ENCODE results near the gene ICAM2. TPM values are rescaled to one million over a fixed set of nuclear protein-coding genes. Genes with fewer than 3 reads are reported as not detected.

Gene ICAM2
- total RNA-seq, 1 donor from 2014 or later: not detected

- TF ChIP-seq EZH2 (IDR thresholded peaks at IDR 0.05; ENCODE audit: insufficient read depth, low read length) (no peak), CTCF (IDR thresholded peaks at IDR 0.05; ENCODE audit: insufficient read depth, low read depth, low read length) (no peak)
- Mint-ChIP-seq H3K27ac (ENCODE audit: unreplicated experiment) (no peak overlapping the region), H3K9me3 (ENCODE audit: unreplicated experiment) (no peaks in the 10 kb centered on the region), H3K36me3 (ENCODE audit: low read depth, unreplicated experiment) (peaks cover 35% of the 10 kb centered on the region), H3K4me1 (ENCODE audit: low read depth, unreplicated experiment) (no peaks in the 10 kb centered on the region), H3K4me3 (ENCODE audit: unreplicated experiment) (no peak overlapping the region), H3K27me3 (ENCODE audit: low read depth, unreplicated experiment) (peaks cover 3% of the 10 kb centered on the region)
- Histone ChIP-seq H4K20me1 (ENCODE audit: insufficient read depth, low read length) (no peaks in the 10 kb centered on the region), H3K9ac (ENCODE audit: low read length) (no peak overlapping the region), H2AFZ (ENCODE audit: low read depth, low read length) (no peak overlapping the region), H3K27ac (ENCODE audit: low read depth, low read length) (no peak overlapping the region), H3K36me3 (ENCODE audit: insufficient read depth, low read length) (no peaks in the 10 kb centered on the region), H3K9me3 (ENCODE audit: insufficient read depth, low read depth, low read length) (no peaks in the 10 kb centered on the region), H3K4me3 (ENCODE audit: insufficient read depth, low read depth, low read length) (no peak overlapping the region), H3K79me2 (ENCODE audit: insufficient read depth, low read length) (no peaks in the 10 kb centered on the region), H3K27me3 (ENCODE audit: insufficient read depth, low read length) (no peaks in the 10 kb centered on the region), H3K4me1 (ENCODE audit: insufficient read depth, low read length) (no peaks in the 10 kb centered on the region), H3K4me2 (ENCODE audit: low read length) (no peak overlapping the region)
- DNase-seq (ENCODE audit: low read depth) (no peak), FAIRE-seq (no peak)
These were observed 21.5 kb upstream of the ICAM2 start for GRCh38 chr17:64041912-64042311.

GRCh38 chr17:64040206-64040605 lies 19.8 kb upstream of the ICAM2 start:
- no peaks in the 10 kb centered on the region for H3K4me1 ChIP-seq (ENCODE audit: insufficient read depth, low read length)
- H3K9me3 ChIP-seq (ENCODE audit: insufficient read depth, low read depth, low read length): no peaks in the 10 kb centered on the region
- no peak for FAIRE-seq
- H3K4me3 Mint-ChIP-seq (ENCODE audit: unreplicated experiment): no peak overlapping the region
- no peaks in the 10 kb centered on the region for H4K20me1 ChIP-seq (ENCODE audit: insufficient read depth, low read length)
- peaks cover 25% of the 10 kb centered on the region for H3K36me3 Mint-ChIP-seq (ENCODE audit: low read depth, unreplicated experiment)
- H2AFZ ChIP-seq (ENCODE audit: low read depth, low read length): no peak overlapping the region
- H3K4me1 Mint-ChIP-seq (ENCODE audit: low read depth, unreplicated experiment): no peaks in the 10 kb centered on the region
- H3K79me2 ChIP-seq (ENCODE audit: insufficient read depth, low read length): no peaks in the 10 kb centered on the region
- H3K4me3 ChIP-seq (ENCODE audit: insufficient read depth, low read depth, low read length): no peak overlapping the region
- no peak for DNase-seq (ENCODE audit: low read depth)
- TF ChIP-seq EZH2 (IDR thresholded peaks at IDR 0.05; ENCODE audit: insufficient read depth, low read length): no peak
- no peak for TF ChIP-seq CTCF (IDR thresholded peaks at IDR 0.05; ENCODE audit: insufficient read depth, low read depth, low read length)
- no peak overlapping the region for H3K9ac ChIP-seq (ENCODE audit: low read length)
- H3K9me3 Mint-ChIP-seq (ENCODE audit: unreplicated experiment): no peaks in the 10 kb centered on the region
- H3K4me2 ChIP-seq (ENCODE audit: low read length): no peak overlapping the region
- no peak overlapping the region for H3K27ac ChIP-seq (ENCODE audit: low read depth, low read length)
- H3K36me3 ChIP-seq (ENCODE audit: insufficient read depth, low read length): no peaks in the 10 kb centered on the region
- peaks cover 5% of the 10 kb centered on the region for H3K27me3 Mint-ChIP-seq (ENCODE audit: low read depth, unreplicated experiment)
- H3K27ac Mint-ChIP-seq (ENCODE audit: unreplicated experiment): no peak overlapping the region
- H3K27me3 ChIP-seq (ENCODE audit: insufficient read depth, low read length): no peaks in the 10 kb centered on the region

GRCh38 chr17:64039106-64039400 lies 18.6 kb upstream of the ICAM2 start:
- Histone ChIP-seq H3K79me2 (ENCODE audit: insufficient read depth, low read length) (no peaks in the 10 kb centered on the region), H3K27me3 (ENCODE audit: insufficient read depth, low read length) (no peaks in the 10 kb centered on the region), H3K4me3 (ENCODE audit: insufficient read depth, low read depth, low read length) (no peak overlapping the region), H2AFZ (ENCODE audit: low read depth, low read length) (no peak overlapping the region), H3K4me2 (ENCODE audit: low read length) (no peak overlapping the region), H3K9ac (ENCODE audit: low read length) (no peak overlapping the region), H3K36me3 (ENCODE audit: insufficient read depth, low read length) (no peaks in the 10 kb centered on the region), H3K9me3 (ENCODE audit: insufficient read depth, low read depth, low read length) (no peaks in the 10 kb centered on the region), H3K27ac (ENCODE audit: low read depth, low read length) (no peak overlapping the region), H4K20me1 (ENCODE audit: insufficient read depth, low read length) (no peaks in the 10 kb centered on the region), H3K4me1 (ENCODE audit: insufficient read depth, low read length) (no peaks in the 10 kb centered on the region)
- Mint-ChIP-seq H3K27ac (ENCODE audit: unreplicated experiment) (no peak overlapping the region), H3K4me1 (ENCODE audit: low read depth, unreplicated experiment) (no peaks in the 10 kb centered on the region), H3K27me3 (ENCODE audit: low read depth, unreplicated experiment) (peaks cover 5% of the 10 kb centered on the region), H3K4me3 (ENCODE audit: unreplicated experiment) (no peak overlapping the region), H3K9me3 (ENCODE audit: unreplicated experiment) (no peaks in the 10 kb centered on the region), H3K36me3 (ENCODE audit: low read depth, unreplicated experiment) (peaks cover 20% of the 10 kb centered on the region)
- TF ChIP-seq CTCF (IDR thresholded peaks at IDR 0.05; ENCODE audit: insufficient read depth, low read depth, low read length): no peak
- TF ChIP-seq EZH2 (IDR thresholded peaks at IDR 0.05; ENCODE audit: insufficient read depth, low read length): no peak
- FAIRE-seq: no peak
- no peak for DNase-seq (ENCODE audit: low read depth)
